ENCODE measurements around the gene MEX3A.
"Not testable (repeated sequence)": the region's sequence is repeated elsewhere in the genome, so short reads cannot be mapped to it uniquely, and the experiment has no call there.

Gene MEX3A

DNA sequence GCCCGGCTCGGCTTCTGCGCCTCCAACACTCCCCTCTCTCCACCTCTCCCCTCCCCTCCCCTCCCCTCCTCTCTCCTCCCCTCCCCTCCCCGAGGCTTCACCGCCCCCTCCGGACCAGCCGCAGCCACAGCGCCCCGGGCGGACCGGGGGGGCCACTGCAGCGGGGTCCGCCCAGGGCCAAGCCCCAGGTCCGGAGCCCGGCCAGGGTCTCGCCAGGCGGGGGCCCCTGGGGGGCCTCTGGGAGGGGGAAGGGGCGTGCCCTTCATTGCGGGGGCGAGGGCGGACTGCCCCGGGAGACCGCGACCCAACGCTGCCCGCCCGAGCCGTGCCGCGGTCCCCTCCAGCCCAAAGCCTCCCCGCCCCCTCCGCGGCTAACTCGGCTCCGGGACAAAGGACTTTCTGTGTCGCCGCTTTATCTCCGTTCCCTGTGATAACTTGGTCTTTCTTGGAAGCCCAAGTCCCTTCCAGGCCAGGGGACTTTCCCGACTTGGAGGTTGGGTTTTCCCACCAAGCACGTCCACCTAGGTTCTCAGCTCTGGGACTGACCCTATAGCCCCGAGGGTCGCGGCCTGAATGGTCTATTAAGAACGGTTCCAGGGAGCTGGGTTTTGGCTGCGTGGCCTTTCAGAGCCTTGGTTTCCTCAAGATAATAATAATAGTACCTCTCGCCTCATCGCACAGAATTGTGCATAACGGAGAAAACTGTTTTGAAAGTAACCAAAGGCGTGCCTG is 28.3 kb downstream of the MEX3A start, which contains the start of gene UBQLN4:
TSS of gene UBQLN4 (minus strand) at position 31 of the 732 bp plus-strand sequence. CDS start 97 bp downstream, outside the sequence.
- no peak for FAIRE-seq

GRCh38 chr1:156052862-156053767 is 29.1 kb downstream of the MEX3A start:
- FAIRE-seq: peak; percentile 8

GRCh38 chr1:156051011-156051725 is 31.1 kb downstream of the MEX3A start:
- no peak for FAIRE-seq

DNA sequence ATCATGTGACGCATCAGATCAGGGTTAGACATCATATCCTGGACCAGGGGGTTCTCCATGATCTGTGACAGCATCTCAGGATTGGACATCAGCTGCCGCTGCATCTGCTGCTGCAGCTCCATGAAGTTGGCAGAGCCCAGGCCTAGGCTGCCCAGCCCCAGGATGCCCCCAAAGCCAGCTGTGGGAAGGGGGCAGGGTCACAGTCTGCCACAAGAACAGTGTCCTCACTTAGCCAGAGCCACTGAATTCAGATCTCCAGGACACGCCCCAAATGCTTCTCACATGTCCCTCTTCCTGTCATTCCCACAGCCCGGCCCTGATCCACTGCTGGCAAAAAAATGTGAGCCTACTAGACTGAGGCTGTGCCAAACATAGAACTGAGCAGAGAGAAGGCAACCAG is 31.9 kb downstream of the MEX3A start:
- FAIRE-seq: no peak

DNA sequence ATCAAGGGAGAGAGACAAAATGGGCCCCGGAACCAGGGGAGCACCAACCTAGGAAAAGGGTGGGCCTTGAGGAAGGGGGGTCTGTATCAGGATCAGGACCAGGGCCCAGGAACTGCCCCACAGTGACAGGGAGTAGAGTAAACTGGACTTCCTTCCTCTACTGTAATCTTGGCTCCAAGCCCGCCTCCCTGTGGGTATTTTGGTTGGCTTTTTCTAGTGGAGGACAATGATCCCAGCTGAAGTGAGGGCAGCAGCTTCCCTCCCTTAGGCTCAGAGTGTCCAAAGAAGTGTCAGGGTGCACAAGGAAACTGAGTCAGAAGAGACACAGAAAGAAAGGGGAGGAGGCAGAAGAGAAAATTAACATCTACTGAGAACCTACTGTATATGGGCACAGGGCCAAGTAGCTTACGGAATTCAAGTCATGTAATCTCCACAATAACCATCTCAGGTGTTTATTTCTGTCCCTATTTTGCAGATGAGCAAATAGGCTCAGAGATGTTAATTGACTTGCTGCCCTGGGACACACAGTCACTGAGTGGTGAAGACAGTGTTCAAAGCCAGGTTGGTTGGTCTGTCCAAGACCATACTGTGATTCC is 33.5 kb downstream of the MEX3A start:
- no peak for FAIRE-seq

- no peak for FAIRE-seq
Observed at GRCh38 chr1:156045076-156045475, 37.2 kb downstream of the MEX3A start.

GRCh38 chr1:156042828-156043227 is 39.4 kb downstream of the MEX3A start:
- no peak for FAIRE-seq

DNA sequence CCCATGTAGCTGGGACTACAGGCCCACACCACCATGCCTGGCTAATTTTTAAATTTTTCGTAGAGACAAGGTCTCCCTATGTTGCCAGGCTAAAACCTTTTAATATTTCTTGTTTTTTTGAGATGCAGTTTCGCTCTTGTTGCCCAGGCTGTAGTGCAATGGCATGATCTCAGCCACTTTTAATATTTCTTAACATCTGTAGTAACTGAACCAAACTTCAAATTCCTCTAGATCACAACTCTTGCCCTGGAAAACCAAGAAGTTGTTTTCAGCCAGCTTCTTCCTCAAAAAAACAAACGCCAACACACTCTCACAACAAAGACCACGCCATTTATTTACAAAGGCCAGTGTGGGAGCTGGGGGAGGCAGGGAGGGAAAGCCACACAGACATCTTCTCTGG is 47.3 kb downstream of the MEX3A start:
- not testable (repeated sequence) for FAIRE-seq

DNA sequence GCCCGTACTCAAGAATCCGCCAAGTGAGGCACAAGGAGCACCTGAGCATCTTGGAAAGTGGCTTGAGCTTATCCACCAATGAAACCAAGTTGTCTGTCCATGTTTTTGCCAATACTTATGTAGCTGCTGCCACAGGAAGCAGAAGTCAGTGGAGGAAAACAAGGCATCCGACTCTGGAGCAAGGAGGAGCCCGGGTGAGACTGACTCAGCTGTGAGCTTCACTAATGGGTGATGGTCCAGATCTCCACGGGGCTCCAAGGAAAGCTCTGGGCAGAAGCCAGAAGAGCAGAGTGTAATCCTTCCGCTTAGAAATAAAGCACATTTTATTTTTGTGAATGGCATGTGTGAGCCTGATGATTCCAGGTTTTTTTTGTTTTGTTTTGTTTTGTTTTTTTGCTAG is 49.3 kb downstream of the MEX3A start:
- FAIRE-seq: no peak

DNA sequence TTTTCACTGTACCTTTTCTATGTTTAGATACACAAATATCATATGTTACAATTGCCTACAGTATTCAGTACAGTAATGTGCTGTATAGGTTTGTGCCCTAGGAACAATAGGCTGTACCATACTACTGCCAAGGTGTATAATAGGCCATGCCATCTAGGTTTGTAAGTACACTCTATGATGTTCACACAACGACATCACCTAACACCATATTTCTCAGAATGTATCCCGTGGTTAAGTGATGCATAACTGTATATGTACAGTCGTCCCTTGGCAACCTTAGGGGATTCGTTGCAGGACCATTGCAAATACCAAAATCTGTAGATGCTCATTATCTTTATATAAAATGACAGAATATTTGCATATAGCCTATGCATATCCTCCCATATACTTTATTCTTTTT is 55.7 kb downstream of the MEX3A start:
- FAIRE-seq: no peak

DNA sequence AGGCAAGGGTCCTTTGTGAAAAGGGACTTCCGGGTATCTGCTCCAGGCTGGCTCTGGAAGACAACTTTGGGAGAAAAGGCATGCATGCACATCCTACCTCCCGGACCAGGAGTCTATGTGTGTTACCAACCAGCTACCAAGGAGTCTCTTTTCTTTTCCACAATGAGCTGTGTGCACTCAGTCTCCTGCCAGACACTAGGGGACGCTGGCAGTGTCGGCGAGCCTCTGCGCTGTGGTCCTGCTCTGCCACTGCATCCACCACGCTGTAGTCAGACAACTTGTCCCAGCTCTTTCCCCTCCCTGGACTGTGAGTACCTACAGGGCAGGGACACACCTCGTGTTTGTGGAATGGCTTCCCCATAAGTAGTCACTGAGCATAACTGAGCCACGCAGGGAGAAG is 56.4 kb downstream of the MEX3A start:
- no peak for FAIRE-seq

GRCh38 chr1:156024801-156025200 is 57.5 kb downstream of the MEX3A start:
- FAIRE-seq: no peak

Measured in G401.6 (cell line).